HFF-Myc (cell line): ENCODE measurements around the gene ZP1.
A peak's percentile ranks its signal among the peaks of the same experiment; 100 is the strongest.

Source experiments
- DNase-seq: peaks from one replicate; pipeline ENCODE4 v3.0.0-alpha.2; 2011; ENCODE audit warnings: low read depth; ENCODE audit errors: extremely low read depth
- H3K4me3 ChIP-seq: replicated peaks from 2 replicates; pipeline ENCODE4 v1.5.1; 2011; ENCODE audit warnings: low read depth, mild to moderate bottlenecking, control low read depth, low read length
- TF ChIP-seq, protein P1 (sequence below): IDR thresholded peaks from 2 replicates; pipeline ENCODE4 v1.5.1; 2012; ENCODE audit warnings: mild to moderate bottlenecking, low read depth, low read length, control low read depth; ENCODE audit errors: missing control alignments

Gene ZP1

GRCh38 chr11:60870733-60871377, 3.5 kb downstream of the ZP1 start:
- DNase-seq: no peak
- TF ChIP-seq, protein P1, sequence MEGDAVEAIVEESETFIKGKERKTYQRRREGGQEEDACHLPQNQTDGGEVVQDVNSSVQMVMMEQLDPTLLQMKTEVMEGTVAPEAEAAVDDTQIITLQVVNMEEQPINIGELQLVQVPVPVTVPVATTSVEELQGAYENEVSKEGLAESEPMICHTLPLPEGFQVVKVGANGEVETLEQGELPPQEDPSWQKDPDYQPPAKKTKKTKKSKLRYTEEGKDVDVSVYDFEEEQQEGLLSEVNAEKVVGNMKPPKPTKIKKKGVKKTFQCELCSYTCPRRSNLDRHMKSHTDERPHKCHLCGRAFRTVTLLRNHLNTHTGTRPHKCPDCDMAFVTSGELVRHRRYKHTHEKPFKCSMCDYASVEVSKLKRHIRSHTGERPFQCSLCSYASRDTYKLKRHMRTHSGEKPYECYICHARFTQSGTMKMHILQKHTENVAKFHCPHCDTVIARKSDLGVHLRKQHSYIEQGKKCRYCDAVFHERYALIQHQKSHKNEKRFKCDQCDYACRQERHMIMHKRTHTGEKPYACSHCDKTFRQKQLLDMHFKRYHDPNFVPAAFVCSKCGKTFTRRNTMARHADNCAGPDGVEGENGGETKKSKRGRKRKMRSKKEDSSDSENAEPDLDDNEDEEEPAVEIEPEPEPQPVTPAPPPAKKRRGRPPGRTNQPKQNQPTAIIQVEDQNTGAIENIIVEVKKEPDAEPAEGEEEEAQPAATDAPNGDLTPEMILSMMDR: no peak
- no peak overlapping the region for H3K4me3 ChIP-seq

GRCh38 chr11:60871378-60872061, 4.2 kb downstream of the ZP1 start:
- TF ChIP-seq, protein P1: no peak
- no peak overlapping the region for H3K4me3 ChIP-seq
- DNase-seq: no peak

DNA sequence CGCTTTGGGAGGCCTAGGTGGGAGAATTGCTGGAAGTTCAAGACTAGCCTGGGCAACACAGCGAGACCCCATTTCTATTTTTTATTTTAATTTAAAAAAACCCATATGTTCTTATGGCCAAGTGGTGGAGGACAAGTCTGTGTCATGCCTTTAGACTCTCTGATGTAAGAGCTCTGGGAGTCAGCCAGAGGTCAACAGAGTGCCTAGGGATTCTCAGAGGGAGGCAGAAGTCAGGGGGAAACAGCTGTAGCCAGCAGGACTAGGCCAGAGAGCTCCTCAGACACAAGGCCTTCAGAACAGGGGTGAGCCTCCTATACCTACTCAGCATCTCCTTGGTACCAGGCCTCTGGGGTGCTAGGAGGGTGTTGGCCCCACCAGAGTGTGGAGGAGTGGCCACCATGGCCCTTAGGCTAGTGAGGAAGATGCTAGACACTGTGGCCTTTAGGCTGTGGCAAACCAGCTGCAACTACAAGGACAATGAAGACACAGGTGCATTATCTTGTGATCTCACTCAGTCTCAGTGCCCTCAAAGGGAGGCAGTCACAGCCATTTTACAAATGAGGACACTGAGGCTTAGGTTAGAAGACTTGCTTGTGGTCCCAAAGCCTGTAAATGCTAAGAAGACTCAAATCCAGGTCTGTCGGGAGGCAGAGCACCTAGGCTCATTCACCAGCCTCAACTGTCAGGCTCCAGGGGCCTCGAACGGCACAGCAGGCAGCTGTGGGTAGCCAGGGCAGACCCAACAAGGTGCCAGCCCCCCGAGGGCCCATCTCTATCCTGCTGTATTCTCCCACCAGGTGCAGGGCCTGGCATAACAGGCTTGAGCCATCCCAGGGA, 5.0 kb downstream of the ZP1 start:
- H3K4me3 ChIP-seq: no peak overlapping the region
- DNase-seq: peak; percentile 31
- TF ChIP-seq, protein P1: no peak

DNA sequence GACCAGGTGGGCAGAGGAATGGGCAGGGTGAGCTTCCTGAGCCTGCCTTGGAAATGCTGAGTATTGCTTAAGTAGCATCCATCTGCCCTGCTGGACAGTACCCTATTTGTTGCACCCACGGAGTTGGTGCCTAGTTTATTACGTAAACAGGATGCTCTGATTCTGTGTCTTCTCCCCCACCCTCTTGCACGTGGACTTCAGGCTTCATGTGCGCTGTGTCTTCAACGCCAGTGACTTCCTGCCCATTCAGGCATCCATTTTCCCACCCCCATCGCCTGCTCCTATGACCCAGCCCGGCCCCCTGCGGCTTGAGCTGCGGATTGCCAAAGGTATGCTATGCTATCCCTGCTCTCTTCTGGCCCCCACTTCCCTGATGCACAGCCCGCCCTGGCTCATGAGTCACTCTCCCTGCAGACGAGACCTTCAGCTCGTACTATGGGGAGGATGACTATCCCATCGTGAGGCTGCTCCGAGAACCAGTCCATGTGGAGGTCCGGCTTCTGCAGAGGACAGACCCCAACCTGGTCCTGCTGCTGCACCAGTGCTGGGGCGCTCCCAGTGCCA, 5.7 kb downstream of the ZP1 start:
- TF ChIP-seq, protein P1: no peak
- peak; percentile 47 for DNase-seq
- H3K4me3 ChIP-seq: no peak overlapping the region

DNA sequence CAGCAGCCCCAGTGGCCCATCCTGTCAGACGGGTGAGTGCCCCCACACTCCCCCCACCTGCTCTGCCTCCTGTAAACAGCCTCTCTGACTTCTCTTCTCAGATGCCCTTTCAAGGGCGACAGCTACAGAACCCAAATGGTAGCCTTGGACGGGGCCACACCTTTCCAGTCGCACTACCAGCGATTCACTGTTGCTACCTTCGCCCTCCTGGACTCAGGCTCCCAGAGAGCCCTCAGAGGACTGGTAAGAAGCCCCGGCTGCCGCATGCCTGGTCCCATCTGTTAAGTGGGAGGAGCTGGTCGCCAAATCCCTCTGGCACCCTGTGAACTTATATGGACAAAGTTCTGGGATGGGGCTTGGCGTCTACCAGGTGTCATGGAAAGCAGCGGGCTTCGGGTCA, 6.2 kb downstream of the ZP1 start:
- H3K4me3 ChIP-seq: no peak overlapping the region
- no peak for DNase-seq
- TF ChIP-seq, protein P1: no peak

DNA sequence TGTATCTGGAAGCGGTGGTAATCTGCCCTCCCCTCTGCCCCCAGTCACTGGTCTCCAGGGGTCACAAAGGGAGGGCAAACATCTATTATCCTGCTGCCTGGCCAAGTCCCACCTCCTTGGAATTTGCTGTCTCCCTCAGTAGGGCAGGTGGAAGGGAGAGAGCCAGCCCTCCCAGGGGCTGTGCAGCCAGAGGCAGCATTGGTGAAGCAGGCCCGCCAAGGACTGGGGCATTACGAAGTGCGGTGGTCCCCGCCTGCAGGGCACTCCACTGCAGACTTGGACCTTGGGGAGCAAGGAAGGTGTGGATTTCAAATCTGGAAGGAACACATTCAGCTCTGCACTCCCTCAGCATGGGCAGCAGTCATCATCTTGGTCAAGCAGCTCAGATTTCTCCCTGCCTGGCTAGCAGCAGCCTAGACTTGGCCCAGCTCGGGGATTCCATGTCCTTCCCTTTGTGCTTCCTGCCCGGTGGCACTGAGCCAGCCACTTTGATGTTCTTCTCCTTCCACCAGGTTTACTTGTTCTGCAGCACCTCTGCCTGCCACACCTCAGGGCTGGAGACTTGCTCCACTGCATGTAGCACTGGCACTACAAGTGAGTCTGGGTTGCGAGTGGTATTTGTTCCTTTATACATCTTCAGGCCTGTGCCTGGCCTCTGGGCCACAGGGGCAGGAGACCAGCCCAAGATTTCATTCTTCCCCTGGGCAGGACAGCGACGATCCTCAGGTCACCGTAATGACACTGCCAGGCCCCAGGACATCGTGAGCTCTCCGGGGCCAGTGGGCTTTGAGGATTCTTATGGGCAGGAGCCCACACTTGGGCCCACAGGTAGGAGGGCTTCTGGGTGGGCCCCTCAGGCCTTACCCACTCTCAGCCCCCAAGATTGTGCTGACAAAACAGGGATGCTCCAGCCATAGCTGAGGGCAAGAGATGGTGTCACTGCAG, 7.4 kb downstream of the ZP1 start:
- DNase-seq: no peak
- H3K4me3 ChIP-seq: no peak overlapping the region
- TF ChIP-seq, protein P1: no peak
